Mucosa of rectum (tissue), 2 donors: ENCODE results near the gene GABRG3.

Experiments used
- H3K27ac ChIP-seq, 2 donors: one replicate each; pipeline ENCODE4 v1.7.0; 2013; ENCODE audit warnings: inconsistent platforms in 2 of 2, low read depth in 2 of 2, low read length in 2 of 2
- H3K27me3 ChIP-seq, 2 donors: one replicate each; pipeline ENCODE4 v1.7.0; 2013; ENCODE audit warnings: low read length in 2 of 2; ENCODE audit not compliant: control insufficient read depth in 2 of 2, insufficient read depth in 2 of 2
- H3K36me3 ChIP-seq, 2 donors: one replicate each; pipeline ENCODE4 v1.7.0; 2013; ENCODE audit warnings: low read length in 2 of 2; ENCODE audit not compliant: control insufficient read depth in 2 of 2, insufficient read depth in 2 of 2
- H3K4me1 ChIP-seq, 2 donors: one replicate each; pipeline ENCODE4 v1.7.0; 2013; ENCODE audit warnings: low read length in 2 of 2, mild to moderate bottlenecking in 1 of 2; ENCODE audit not compliant: control insufficient read depth in 2 of 2, insufficient read depth in 2 of 2
- H3K4me3 ChIP-seq, 2 donors: one replicate each; pipeline ENCODE4 v1.7.0; 2013; ENCODE audit warnings: low read length in 2 of 2
- H3K9ac ChIP-seq, 2 donors: one replicate each; pipeline ENCODE4 v1.7.0; 2013; ENCODE audit warnings: low read length in 2 of 2, low read depth in 1 of 2, mild to moderate bottlenecking in 1 of 2
- H3K9me3 ChIP-seq, 2 donors: one replicate each; pipeline ENCODE4 v1.7.0; 2013; ENCODE audit warnings: low read length in 2 of 2; ENCODE audit not compliant: control insufficient read depth in 2 of 2
- donor health status: healthy.
- donor health status: Normal muscosa, but diverticular disease.

The GABRG3 gene

GRCh38 chr15:27468151-27468591 lies 497.2 kb downstream of the GABRG3 start:
- Histone ChIP-seq H3K9me3 (peaks cover 2 to 4% of the 10 kb centered on the region in 2 donors), H3K27ac (no peak overlapping the region), H3K27me3 (no peaks in the 10 kb centered on the region), H3K4me3 (no peak overlapping the region), H3K4me1 (no peaks in the 10 kb centered on the region), H3K9ac (no peak overlapping the region), H3K36me3 (no peaks in the 10 kb centered on the region)

- H3K27ac ChIP-seq: no peak overlapping the region
- H3K9ac ChIP-seq: no peak overlapping the region
- H3K9me3 ChIP-seq: peaks cover 0 to 10% of the 10 kb centered on the region in 2 donors
- H3K27me3 ChIP-seq: no peaks in the 10 kb centered on the region
- H3K36me3 ChIP-seq: no peaks in the 10 kb centered on the region
- H3K4me3 ChIP-seq: no peak overlapping the region
- H3K4me1 ChIP-seq: no peaks in the 10 kb centered on the region
Measured at GRCh38 chr15:27473845-27474244, 502.9 kb downstream of the GABRG3 start.

GRCh38 chr15:27475395-27475794 lies 504.4 kb downstream of the GABRG3 start:
- no peaks in the 10 kb centered on the region for H3K4me1 ChIP-seq
- no peak overlapping the region for H3K27ac ChIP-seq
- H3K9me3 ChIP-seq: peaks cover 0 to 6% of the 10 kb centered on the region in 2 donors
- H3K36me3 ChIP-seq: no peaks in the 10 kb centered on the region
- H3K4me3 ChIP-seq: no peak overlapping the region
- no peak overlapping the region for H3K9ac ChIP-seq
- no peaks in the 10 kb centered on the region for H3K27me3 ChIP-seq

GRCh38 chr15:27479296-27480140 lies 508.5 kb downstream of the GABRG3 start:
- Histone ChIP-seq H3K36me3 (no peaks in the 10 kb centered on the region), H3K27ac (no peak overlapping the region), H3K4me3 (no peak overlapping the region), H3K9ac (no peak overlapping the region), H3K9me3 (peaks cover 2 to 10% of the 10 kb centered on the region in 2 donors), H3K27me3 (no peaks in the 10 kb centered on the region), H3K4me1 (no peaks in the 10 kb centered on the region)

- Histone ChIP-seq H3K27ac (no peak overlapping the region), H3K27me3 (no peaks in the 10 kb centered on the region), H3K4me3 (no peak overlapping the region), H3K36me3 (no peaks in the 10 kb centered on the region), H3K9me3 (peaks cover 2 to 9% of the 10 kb centered on the region in 2 donors), H3K9ac (no peak overlapping the region), H3K4me1 (no peaks in the 10 kb centered on the region)
Measured at GRCh38 chr15:27480141-27480530, 509.2 kb downstream of the GABRG3 start.

GRCh38 chr15:27480642-27481041 lies 509.7 kb downstream of the GABRG3 start:
- Histone ChIP-seq H3K36me3 (no peaks in the 10 kb centered on the region), H3K4me1 (no peaks in the 10 kb centered on the region), H3K27ac (no peak overlapping the region), H3K4me3 (no peak overlapping the region), H3K27me3 (no peaks in the 10 kb centered on the region), H3K9me3 (peaks cover 2 to 5% of the 10 kb centered on the region in 2 donors), H3K9ac (no peak overlapping the region)

- H3K27me3 ChIP-seq: no peaks in the 10 kb centered on the region
- H3K27ac ChIP-seq: no peak overlapping the region
- no peak overlapping the region for H3K9ac ChIP-seq
- no peak overlapping the region for H3K4me3 ChIP-seq
- H3K36me3 ChIP-seq: no peaks in the 10 kb centered on the region
- H3K4me1 ChIP-seq: no peaks in the 10 kb centered on the region
- peaks cover 2 to 5% of the 10 kb centered on the region in 2 donors for H3K9me3 ChIP-seq
Measured at GRCh38 chr15:27481768-27482167, 510.8 kb downstream of the GABRG3 start.

GRCh38 chr15:27482287-27482686 lies 511.3 kb downstream of the GABRG3 start:
- Histone ChIP-seq H3K27ac (no peak overlapping the region), H3K4me1 (no peaks in the 10 kb centered on the region), H3K36me3 (no peaks in the 10 kb centered on the region), H3K9ac (no peak overlapping the region), H3K27me3 (no peaks in the 10 kb centered on the region), H3K9me3 (peaks cover 2 to 5% of the 10 kb centered on the region in 2 donors), H3K4me3 (no peak overlapping the region)

- Histone ChIP-seq H3K27ac (no peak overlapping the region), H3K27me3 (no peaks in the 10 kb centered on the region), H3K36me3 (no peaks in the 10 kb centered on the region), H3K9me3 (peaks cover 2 to 7% of the 10 kb centered on the region in 2 donors), H3K4me1 (no peaks in the 10 kb centered on the region), H3K4me3 (no peak overlapping the region), H3K9ac (no peak overlapping the region)
Measured at GRCh38 chr15:27483124-27483523, 512.1 kb downstream of the GABRG3 start.

GRCh38 chr15:27485265-27485664 lies 514.3 kb downstream of the GABRG3 start:
- H3K27ac ChIP-seq: no peak overlapping the region
- H3K36me3 ChIP-seq: no peaks in the 10 kb centered on the region
- H3K27me3 ChIP-seq: no peaks in the 10 kb centered on the region
- H3K4me3 ChIP-seq: no peak overlapping the region
- no peak overlapping the region for H3K9ac ChIP-seq
- H3K4me1 ChIP-seq: no peaks in the 10 kb centered on the region
- H3K9me3 ChIP-seq: peaks cover 4 to 9% of the 10 kb centered on the region in 2 donors
